GM12865 (cell line): ENCODE results near the gene MRPL28.

ENCODE experiments used
- DNase-seq: peaks from one replicate; pipeline ENCODE4 v3.0.0; 2010; ENCODE audit warnings: low read depth
- H3K4me3 ChIP-seq: 2 replicates; pipeline ENCODE4 v1.5.1; 2011; ENCODE audit warnings: mild to moderate bottlenecking, low read depth, low read length, control low read depth
- CTCF ChIP-seq: IDR thresholded peaks from 2 replicates; pipeline ENCODE4 v1.5.1; 2011; ENCODE audit warnings: low read length, control low read depth, low read depth, inconsistent platforms; ENCODE audit not compliant: insufficient read depth; ENCODE audit errors: missing control alignments

The MRPL28 gene

GRCh38 chr16:317583-317982, 52.8 kb downstream of the MRPL28 start:
- TF ChIP-seq CTCF = no peak
- no peak for DNase-seq
- no peak overlapping the region for H3K4me3 ChIP-seq
